ENCODE measurements around the gene OBI1. TPM values are rescaled to one million over a fixed set of nuclear protein-coding genes. Genes with fewer than 3 reads are reported as not detected.

Gene OBI1
- polyA plus RNA-seq, 3 donors, result 2.0 to 4.8 (median 4.0) TPM

DNA sequence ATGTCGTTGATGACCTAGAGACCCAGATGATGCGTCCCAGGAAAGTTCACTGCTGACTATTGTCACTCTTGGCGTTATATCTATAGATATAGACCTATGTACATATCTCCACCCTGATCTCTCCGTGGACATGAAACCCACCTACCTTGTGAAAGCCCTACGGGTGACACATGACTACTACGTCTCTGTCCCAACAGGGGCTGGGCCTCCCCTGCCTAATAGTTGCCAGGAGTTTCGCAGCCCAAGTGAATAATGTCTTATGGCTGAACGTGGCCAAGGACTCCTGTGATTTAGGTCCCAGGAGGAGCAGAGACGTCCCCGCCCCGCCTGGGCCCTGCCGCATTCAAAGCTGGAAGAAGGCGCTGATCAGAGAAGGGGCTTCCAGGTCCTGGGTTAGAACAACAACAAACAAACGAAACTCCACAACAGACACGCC is 50.7 kb downstream of the OBI1 start:
- 9 to 14% (median 13%) methylated on average over 15 of the region's 15 CpGs for WGBS, 3 donors
- H3K27ac ChIP-seq (ENCODE audit: low read depth, low read length), result no peak overlapping the region

DNA sequence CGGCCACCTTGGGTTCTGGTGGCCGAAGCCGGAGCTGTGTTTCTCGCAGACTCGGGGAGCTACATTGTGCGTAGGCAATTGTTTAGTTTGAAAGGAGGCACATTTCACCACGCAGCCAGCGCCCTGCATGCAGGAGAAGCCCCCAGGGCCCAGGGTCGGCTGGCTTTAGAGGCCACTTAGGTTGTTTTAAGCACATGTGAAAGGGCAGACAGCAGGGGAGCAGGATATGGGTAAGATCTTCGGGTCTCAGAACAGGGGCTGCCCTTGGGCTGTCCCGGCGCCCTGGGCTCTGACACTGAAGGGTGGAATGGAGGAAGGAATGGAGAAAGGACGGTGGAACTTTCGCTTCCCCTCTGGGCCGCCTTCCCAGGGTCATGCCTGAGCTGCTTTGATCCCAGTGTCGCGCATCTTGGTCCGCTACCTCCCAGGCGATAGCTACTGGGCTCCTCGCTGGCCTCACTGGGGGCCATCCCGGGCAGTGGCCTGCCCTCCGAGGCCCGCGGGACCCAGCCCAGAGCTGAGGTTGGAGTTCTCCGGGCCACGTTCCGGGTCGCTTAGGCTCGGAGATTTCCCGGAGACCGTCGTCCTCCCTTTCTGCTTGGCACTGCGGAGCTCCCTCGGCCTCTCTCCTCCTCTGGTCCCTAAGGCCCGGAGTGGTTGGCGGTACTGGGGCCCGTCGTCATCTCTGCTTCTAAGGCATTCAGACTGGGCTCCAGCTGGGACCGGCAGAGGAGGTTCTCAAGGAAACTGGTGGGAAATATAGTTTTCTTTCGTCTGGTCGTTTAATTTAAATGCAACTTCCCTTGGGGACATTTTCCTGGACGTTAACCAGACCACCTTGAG is 51.3 kb downstream of the OBI1 start:
- H3K27ac ChIP-seq (ENCODE audit: low read depth, low read length), result no peak overlapping the region
- WGBS, 3 donors, result 8 to 19% (median 18%) methylated on average over 42 of the region's 42 CpGs

DNA sequence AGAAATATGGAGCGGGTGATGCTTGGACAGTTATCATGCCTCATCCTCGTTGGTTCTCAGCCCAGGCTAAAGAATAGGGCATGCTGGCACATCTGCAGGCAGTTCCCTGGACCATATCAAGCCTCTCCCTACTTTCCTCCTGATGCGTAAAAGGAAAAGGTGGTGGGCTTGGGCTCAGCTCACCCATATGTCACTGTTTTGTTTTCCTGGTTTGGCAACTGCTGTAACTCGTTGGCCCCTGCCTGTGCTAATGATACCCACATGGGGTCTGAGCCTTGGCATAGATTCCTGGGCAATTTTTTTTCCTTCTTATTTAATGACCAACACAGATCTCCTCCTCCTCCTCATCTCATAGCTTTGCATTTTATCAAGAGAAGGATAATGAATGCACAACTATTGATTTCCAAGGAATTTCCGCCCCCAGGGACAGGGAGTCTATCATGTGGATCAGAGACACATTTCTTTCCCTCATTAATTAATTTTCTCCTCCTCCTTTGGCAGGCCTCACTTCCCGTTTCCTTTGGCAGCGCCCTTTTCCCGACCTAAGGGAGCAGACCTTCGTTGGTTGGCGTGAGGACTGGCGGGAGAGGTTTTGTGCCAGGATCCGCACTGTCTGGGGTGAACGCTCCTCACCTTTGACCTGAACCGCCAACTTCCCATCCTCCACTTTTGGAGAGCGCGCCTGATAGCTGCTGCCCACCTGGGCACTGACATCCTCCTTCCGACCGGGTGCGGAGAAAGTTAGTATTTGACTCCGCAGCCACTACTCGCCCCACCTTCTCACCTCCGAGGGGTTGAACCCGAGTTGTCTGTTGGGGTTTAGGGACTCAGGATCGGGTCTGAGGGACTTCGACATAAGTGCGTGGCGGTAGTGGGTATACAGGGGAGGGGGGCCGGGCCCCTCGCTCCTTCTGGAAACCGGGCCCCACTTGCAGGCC is 52.2 kb downstream of the OBI1 start:
- WGBS, 3 donors, result 8 to 13% (median 12%) methylated on average over 30 of the region's 30 CpGs
- H3K27ac ChIP-seq (ENCODE audit: low read depth, low read length), result no peak overlapping the region

DNA sequence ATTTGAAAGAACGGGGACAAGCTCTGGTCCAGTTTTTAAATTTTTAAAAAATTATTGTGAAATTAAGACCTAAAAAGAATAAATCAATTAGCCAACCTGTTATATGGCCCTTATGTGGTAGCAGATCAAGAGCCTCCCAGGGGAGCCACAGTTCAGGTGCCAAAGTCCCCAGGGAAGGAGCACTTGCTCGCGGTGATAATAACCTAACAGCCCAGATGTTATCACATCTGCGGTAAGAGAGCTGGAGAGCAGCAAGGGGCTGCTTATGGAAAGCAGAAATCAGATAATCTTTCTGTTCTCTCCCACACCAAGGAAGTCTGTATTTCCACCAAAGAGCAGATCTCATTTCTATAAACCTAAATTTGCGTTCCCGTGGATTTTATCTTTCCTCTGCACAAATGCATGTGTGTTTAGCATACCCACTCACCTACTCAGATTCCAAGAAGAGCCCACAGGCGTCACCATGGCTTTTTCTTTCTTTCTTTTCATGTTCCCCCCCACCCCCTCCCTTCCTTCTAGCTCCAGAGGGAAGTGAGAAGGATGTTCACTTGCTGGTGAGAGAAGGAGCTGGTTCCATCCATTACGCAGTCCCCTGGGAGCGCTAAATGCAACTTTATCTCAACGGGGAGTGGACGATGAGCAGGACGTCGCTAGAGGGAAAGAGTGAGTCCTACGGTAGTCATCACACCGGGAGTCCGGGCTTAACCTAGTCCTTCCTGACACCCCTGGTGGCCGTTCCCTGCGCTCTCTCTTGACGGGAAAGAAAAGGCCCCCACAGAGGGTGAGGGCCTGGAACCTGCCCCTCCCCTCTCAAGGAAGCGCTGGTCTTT is 54.0 kb downstream of the OBI1 start:
- 5 to 9% (median 6%) methylated on average over 19 to 20 of the region's 20 CpGs for WGBS, 3 donors
- H3K27ac ChIP-seq (ENCODE audit: low read depth, low read length), result no peak overlapping the region

DNA sequence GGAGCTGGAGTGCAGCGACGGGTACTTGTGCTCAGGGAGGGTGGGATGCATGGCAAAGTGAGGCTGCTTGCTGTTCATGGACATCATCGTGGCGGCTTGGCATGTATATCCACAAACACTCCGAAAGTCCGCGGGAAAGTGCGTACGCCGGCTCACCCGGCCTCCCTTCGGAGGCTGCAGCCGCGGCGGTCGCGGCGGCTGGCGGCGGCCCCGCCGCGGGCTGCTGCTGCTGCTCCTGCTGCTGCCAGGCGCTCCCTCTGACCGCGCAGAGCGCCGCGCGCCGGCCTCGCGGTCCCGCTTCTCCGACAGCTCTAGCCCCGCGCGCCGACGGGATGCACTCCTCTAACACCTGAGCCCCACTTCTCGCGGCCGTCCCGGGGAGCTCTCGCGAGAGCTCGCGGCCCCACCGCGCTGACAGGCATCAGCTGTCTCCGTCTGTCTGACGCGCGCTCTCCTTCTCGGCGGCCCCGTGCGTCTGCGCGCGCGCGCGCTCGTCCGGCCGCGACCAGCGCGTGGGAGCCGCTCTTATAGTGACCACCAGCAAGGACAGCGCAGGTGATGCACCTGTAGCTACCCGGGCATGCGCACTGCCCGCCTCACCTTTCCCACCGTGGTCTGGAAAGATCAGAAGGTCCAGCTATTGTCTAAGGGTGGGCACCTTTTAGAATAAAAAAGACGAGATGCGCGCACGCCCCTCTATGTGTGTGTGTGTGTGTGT is 55.6 kb downstream of the OBI1 start, which contains the start of gene POU4F1:
Gene POU4F1, minus strand, starts transcription at position 313 of the 718 bp plus-strand sequence. Its CDS starts 226 bp downstream, at position 87.
- WGBS, 3 donors, result 1 to 3% (median 2%) methylated on average over 60 to 80 of the region's 80 CpGs
- H3K27ac ChIP-seq (ENCODE audit: low read depth, low read length), result no peak within 1 kb of the TSS

DNA sequence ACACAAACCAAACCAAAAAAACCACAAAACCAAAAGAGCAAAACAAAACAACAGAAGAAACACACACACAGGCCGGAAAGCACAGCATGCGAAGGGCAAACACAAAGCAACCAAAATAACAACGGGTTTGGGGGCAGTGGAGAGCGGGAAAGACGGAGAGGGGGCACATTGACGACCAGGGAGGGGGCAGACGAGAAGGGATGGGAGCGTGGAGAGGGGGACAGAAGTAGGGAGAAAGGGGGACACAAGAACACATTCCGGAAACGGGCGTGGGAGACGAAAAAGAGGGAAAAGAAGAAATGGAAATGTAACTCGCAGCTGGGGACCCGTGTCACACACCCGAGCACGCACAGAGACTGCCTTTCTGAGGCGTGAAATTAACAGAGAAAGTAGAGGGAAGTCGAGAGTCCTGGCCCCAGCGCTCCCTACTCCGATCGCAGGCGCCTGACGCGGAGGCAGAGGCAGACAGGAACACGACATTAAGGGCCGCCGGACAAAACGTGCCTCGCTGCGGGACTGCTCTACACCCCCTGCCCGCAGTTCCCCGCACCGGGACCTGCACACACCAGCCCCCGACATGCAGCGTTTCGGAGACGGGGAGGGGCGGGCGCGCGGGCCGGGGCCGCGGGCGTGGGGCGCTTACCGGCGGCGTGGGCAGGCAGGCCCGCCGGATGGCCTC is 56.3 kb downstream of the OBI1 start:
- H3K27ac ChIP-seq (ENCODE audit: low read depth, low read length), result no peak overlapping the region
- 2 to 3% (median 2%) methylated on average over 50 to 51 of the region's 51 CpGs for WGBS, 3 donors

DNA sequence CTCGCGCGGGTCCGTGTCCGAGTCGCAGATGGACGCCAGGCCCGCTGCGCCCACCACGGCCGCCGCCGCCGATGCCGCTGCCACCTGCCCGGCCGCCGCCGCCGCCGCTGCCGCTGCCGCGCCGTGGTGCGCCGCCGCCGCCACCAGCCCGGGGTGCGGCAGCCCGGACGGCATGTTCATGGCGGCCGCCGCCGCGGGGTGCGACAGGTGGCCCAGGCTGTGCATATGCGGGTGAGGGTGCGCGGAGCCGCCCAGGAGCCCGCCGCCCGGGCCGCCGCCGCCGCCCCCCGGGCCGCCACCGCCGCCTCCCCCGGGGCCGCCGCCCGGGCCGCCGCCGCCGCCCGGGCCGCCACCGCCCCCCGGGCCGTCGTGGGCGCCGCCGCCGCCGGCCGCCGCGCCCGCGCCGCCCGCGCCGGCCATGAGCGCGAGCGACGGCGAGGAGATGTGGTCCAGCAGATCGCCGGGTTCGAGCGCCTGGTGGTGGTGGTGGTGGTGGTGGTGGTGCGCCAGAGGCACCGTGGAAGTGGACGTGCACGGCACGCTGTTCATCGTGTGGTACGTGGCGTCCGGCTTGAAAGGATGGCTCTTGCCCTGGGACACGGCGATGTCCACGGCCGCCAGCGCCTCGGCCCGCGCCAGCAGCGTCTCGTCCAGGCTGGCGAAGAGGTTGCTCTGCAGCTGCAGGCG is 56.9 kb downstream of the OBI1 start:
- H3K27ac ChIP-seq (ENCODE audit: low read depth, low read length), result no peak overlapping the region
- 3 to 4% (median 3%) methylated on average over 59 to 107 of the region's 112 CpGs for WGBS, 3 donors

DNA sequence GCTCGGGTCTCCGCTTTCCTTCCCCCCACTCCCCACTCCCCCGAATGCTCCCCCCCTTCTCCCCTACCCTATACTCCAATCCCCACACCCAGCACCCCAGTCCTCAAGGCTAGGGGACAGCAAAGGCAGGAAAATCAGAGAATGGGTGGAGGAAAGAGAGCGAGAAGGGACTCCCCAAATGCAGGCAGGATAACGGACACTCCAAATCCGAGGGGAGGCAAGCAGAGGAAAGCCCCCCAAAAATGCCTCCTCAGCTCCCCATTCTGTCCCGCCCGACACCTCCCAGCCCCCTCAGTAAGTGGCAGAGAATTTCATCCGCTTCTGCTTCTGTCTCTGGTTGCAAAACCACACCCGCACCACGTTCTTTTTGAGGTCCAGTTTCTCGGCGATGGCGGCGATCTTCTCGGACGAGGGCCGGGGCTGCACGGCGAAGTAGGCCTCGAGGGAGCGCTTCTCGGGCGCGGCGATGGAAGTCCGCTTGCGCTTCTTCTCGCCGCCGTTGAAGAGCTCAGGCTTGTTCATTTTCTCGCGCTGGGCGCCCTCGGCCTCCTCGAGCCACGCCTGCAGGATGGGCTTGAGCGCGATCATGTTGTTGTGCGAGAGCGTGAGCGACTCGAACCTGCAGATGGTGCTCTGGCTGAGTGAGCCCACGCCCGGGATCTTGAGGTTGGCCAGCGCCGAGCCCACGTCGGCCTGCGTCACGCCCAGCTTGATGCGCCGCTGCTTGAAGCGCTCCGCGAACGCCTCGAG is 57.7 kb downstream of the OBI1 start:
- H3K27ac ChIP-seq (ENCODE audit: low read depth, low read length), result no peak overlapping the region
- 3 to 4% (median 4%) methylated on average over 58 of the region's 58 CpGs for WGBS, 3 donors

DNA sequence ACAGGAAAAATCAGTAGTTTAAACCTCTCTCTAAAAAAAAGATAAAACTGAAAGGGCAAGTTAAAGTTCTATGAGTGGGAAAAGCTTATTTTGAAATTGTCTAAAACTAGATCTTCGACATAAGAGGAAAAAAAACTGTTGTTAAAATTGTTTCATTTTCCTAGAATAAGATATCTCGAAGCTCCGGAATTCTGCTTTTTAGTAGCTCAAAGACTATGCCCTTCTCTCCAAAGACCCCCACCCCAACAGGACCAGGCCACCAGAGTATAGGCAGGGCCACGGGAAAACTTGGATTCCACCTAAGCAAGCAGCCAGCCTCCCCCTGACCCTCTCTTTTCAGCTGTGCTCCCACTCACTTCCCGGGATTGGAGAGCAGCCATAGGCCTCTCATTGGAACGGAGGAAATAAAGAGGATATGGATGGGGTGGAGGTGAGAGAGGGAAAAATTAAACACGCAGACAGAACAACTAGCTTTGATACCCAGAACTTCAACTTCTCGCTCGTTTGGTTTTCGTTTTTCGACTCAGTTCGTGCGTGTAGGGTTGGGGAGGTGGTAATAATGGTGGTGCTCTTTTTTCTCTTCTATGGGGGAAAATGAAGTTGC is 58.6 kb downstream of the OBI1 start:
- WGBS, 3 donors, result 11 to 21% (median 16%) methylated on average over 13 of the region's 13 CpGs

DNA sequence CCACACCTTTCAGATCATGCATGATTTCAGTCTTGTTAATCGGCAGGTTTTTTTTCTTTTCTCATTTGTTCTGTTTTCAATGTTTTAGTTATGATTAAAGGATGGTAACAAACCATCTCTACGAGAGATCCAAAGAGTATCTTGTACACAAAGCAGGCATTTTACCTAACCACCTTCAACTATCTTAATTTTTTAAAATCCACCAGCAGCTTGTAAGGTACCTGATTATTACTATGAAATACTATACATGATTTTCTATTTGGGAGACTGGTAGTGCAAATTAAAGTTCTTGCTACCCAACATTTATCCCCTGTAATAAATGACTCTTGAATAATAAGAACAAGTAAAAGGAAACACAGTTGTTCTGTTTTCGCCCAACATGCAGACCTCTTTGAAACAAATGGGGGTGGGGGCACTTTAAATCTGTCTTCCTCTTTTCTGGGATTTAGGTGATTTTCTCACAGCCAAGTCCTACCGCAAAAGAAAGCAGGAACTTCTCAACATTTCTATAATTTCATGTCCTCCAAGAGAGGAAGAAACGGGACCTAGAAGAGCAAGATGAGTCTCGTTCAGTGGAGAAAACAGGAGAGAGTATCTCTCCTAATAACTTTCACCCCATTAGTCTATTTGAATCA is 59.2 kb downstream of the OBI1 start:
- 13 to 20% (median 14%) methylated on average over 6 of the region's 6 CpGs for WGBS, 3 donors
- H3K27ac ChIP-seq (ENCODE audit: low read depth, low read length), result no peak overlapping the region

More for the DNA sequence above, 58.6 kb downstream of the OBI1 start:
- H3K27ac ChIP-seq (ENCODE audit: low read depth, low read length), result no peak overlapping the region

DNA sequence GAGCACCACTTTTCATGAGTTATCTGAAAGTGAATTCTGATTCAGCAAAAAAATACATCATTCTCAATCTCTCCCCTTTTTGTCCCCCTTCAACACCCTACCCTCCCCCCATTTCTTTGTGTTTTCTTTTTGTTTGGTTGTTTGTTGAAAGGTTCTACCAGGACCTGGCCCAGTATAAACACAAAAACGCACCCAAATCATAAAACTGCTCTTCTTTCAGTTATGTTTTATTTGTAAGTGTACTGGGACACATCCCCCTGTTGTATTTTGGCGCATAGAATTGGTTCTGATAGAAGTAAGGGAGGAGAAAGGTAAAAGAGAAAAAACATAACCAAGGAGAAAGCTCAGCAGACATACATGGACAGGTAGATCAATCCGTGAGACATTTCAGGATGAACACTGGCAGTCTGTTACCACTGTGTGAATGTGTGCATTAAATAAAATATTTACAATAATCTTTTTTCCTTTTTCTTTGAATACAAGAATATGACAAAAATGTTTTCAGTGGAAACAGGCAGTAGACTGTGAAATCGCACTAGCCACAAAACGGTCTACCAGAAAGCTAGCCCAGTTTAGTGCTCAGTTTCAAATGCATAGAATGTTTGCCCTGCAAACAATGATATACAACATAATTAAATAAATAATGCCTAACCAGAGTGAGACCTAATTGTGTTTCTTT is 59.9 kb downstream of the OBI1 start:
- H3K27ac ChIP-seq (ENCODE audit: low read depth, low read length), result no peak overlapping the region
- 14 to 19% (median 16%) methylated on average over 5 of the region's 5 CpGs for WGBS, 3 donors

DNA sequence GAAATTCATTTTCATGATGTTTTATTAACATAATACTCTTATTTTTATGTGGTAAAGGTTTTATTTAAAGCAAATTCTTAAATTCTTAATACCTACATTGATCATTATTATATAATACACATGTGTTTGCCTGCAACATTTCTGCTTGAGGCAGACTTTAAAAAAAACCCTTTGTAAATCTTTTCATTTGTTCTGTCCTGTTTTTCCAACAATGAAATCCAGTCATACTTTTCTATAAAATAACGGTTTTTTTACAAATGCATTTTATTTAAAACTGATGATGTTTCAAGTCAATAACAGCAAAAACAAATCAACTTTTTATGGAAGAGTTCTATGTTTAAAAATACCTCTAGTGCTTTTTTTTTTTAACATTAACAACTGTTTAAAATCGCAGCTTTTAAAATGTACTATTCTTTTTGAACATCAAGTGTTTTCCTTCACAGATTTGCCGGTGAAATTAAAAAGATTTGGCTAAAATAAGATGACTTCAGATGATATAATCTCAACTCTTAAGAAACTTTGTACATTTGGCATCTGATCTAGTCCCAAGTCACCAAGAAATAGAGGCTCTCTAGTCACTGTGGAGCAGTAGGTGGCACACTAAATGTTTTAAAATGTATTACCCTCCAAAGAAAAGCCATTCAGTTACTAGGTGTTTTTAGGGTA is 60.7 kb downstream of the OBI1 start:
- 10 to 18% (median 16%) methylated on average over 3 of the region's 3 CpGs for WGBS, 3 donors

DNA sequence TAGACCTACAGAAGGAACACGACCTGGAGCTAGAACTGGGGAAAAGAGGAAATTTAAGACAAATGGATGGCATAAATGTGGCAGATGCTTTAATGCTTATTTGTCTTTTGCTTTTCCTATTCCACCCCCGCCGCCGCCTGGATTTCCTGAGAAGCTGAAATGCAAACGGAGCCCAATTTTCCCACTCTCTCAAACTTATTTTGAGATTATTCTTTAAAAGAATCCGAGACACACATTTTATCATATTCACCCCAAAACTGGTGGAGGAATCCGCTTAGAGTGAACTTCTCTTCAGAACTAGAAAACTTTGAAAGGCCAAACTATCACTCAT is 61.4 kb downstream of the OBI1 start:
- H3K27ac ChIP-seq (ENCODE audit: low read depth, low read length), result no peak overlapping the region
- WGBS, 3 donors, result 18 to 24% (median 19%) methylated on average over 7 of the region's 7 CpGs

More for the DNA sequence above, 60.7 kb downstream of the OBI1 start:
- no peak overlapping the region for H3K27ac ChIP-seq (ENCODE audit: low read depth, low read length)
